ENCODE data around the gene ICAM2.

- TF ChIP-seq CTCF (IDR thresholded peaks at IDR 0.05) (no peak), POLR2A (IDR thresholded peaks at IDR 0.05) (no peak), POLR2AphosphoS5 (IDR thresholded peaks at IDR 0.05) (no peak)
These were observed 11.6 kb upstream of the ICAM2 start for GRCh38 chr17:64032081-64032480.
